Upper lobe of left lung (tissue), 6 donors: ENCODE results near the gene UNC5C. TPM values are rescaled to one million over a fixed set of nuclear protein-coding genes. Genes with fewer than 3 reads are reported as not detected.

Experiments
- ATAC-seq, 2 donors: fragments of 200-7000 bp; cut with Tn5 transposase; one replicate each; pipeline ENCODE4 v1.9.1; 2022; ENCODE audit warnings: mild to moderate bottlenecking in 2 of 2, moderate library complexity in 2 of 2; ENCODE audit not compliant: low FRiP score in 2 of 2
- DNase-seq, 2 donors: peaks; one replicate each; pipeline ENCODE4 v3.0.0-alpha.2; 2019 to 2020
- H3K27ac ChIP-seq, 4 donors: fragments of 200-600 bp; sonication (generic); one replicate each; pipeline ENCODE4 v1.5.1; 2016 to 2019
- H3K27me3 ChIP-seq, 4 donors: fragments of 200-600 bp; sonication (generic); one replicate each; pipeline ENCODE4 v1.5.1; 2017 to 2019
- H3K36me3 ChIP-seq, 4 donors: fragments of 200-600 bp; sonication (generic); one replicate each; pipeline ENCODE4 v1.5.1; 2016 to 2019
- H3K4me1 ChIP-seq, 4 donors: fragments of 200-600 bp; sonication (generic); one replicate each; pipeline ENCODE4 v1.5.1; 2018 to 2019
- H3K4me3 ChIP-seq, 4 donors: fragments of 200-600 bp; sonication (generic); one replicate each; pipeline ENCODE4 v1.5.1; 2017 to 2019; ENCODE audit warnings: mild to moderate bottlenecking in 2 of 4, moderate library complexity in 1 of 4
- H3K9me3 ChIP-seq, 4 donors: fragments of 200-600 bp; sonication (generic); one replicate each; pipeline ENCODE4 v1.5.1; 2018 to 2019
- CTCF ChIP-seq, 6 experiments: fragments of 450-650 bp in 4 of 6; fragments of 200-600 bp in 2 of 6; sonication (generic) in 2 of 6; IDR thresholded peaks; one replicate each; pipeline ENCODE4 v1.5.1; 2016 to 2019; ENCODE audit warnings: antibody characterized with exemption in 6 of 6
- EP300 ChIP-seq, 4 donors: sonication (generic); formaldehyde crosslinking; IDR thresholded peaks; one replicate each; pipeline ENCODE4 v1.5.1; 2017; ENCODE audit warnings: antibody characterized with exemption in 4 of 4, control low read depth in 2 of 4
- POLR2A ChIP-seq, 4 donors: fragments of 450-650 bp; IDR thresholded peaks; one replicate each; pipeline ENCODE4 v1.5.1; 2016 to 2017; ENCODE audit warnings: antibody characterized with exemption in 4 of 4, mild to moderate bottlenecking in 2 of 4
- POLR2AphosphoS5 ChIP-seq, 2 donors: sonication (generic); formaldehyde crosslinking; IDR thresholded peaks; one replicate each; pipeline ENCODE4 v1.5.1; 2017; ENCODE audit warnings: antibody characterized with exemption in 2 of 2
- WGBS, 2 donors: methylation state at CpG; one replicate each; pipeline ENCODE4 v1.1.5; 2017 to 2018; 5-methylcytosine and 5-hydroxymethylcytosine counted together
- total RNA-seq, 6 donors: library from RNA; depleted of rRNA in 4 of 6; stranded (reverse); fragments of >200 nt in 4 of 6; gene quantifications; one replicate each; pipeline versions ENCODE4 v1.1.0 to v1.2.1, GENCODE V29; 2016 to 2021
- donor health status: DM: no; HTN: no; CAD: no; lungs with moderate emphysema.
- donor health status: DM: no; HTN: yes; CAD: no; lungs with severe emphysema.

UNC5C gene
- total RNA-seq, 6 donors from 2014 or later, result 1.8 to 14.7 (median 3.2) TPM

- DNase-seq (no peak), ATAC-seq (no peak)
- Histone ChIP-seq H3K4me1 (no peaks in the 10 kb centered on the region), H3K4me3 (no peak overlapping the region), H3K27me3 (no peaks in the 10 kb centered on the region), H3K9me3 (no peaks in the 10 kb centered on the region), H3K36me3 (no peaks in the 10 kb centered on the region), H3K27ac (no peak overlapping the region)
- 85 to 86% methylated on average over 2 of the region's 2 CpGs for WGBS, 2 donors
- TF ChIP-seq CTCF (IDR thresholded peaks at IDR 0.05), result no peak
- TF ChIP-seq EP300 (IDR thresholded peaks at IDR 0.05), result no peak
- no peak for TF ChIP-seq POLR2AphosphoS5 (IDR thresholded peaks at IDR 0.05)
- no peak for TF ChIP-seq POLR2A (IDR thresholded peaks at IDR 0.05)
These were observed 120.3 kb downstream of the UNC5C start for GRCh38 chr4:95428291-95429070.

GRCh38 chr4:95426455-95426854 is 122.3 kb downstream of the UNC5C start:
- TF ChIP-seq POLR2A (IDR thresholded peaks at IDR 0.05), result no peak
- no peak for TF ChIP-seq EP300 (IDR thresholded peaks at IDR 0.05)
- no peak for TF ChIP-seq POLR2AphosphoS5 (IDR thresholded peaks at IDR 0.05)
- TF ChIP-seq CTCF (IDR thresholded peaks at IDR 0.05), result no peak
- H3K4me3 ChIP-seq, result no peak overlapping the region
- no peak overlapping the region for H3K27ac ChIP-seq
- DNase-seq, result no peak
- ATAC-seq, result no peak
- H3K4me1 ChIP-seq, result no peaks in the 10 kb centered on the region
- no peaks in the 10 kb centered on the region for H3K9me3 ChIP-seq
- WGBS, 2 donors, result 53 to 62% methylated on average over 4 of the region's 4 CpGs
- no peaks in the 10 kb centered on the region for H3K36me3 ChIP-seq
- no peaks in the 10 kb centered on the region for H3K27me3 ChIP-seq

GRCh38 chr4:95422436-95422835 is 126.3 kb downstream of the UNC5C start:
- H3K4me1 ChIP-seq, result no peaks in the 10 kb centered on the region
- H3K27me3 ChIP-seq, result no peaks in the 10 kb centered on the region
- ATAC-seq, result no peak
- 83 to 90% methylated on average over 7 of the region's 7 CpGs for WGBS, 2 donors
- no peak for DNase-seq
- no peak for TF ChIP-seq CTCF (IDR thresholded peaks at IDR 0.05)
- TF ChIP-seq POLR2AphosphoS5 (IDR thresholded peaks at IDR 0.05), result no peak
- TF ChIP-seq EP300 (IDR thresholded peaks at IDR 0.05), result no peak
- TF ChIP-seq POLR2A (IDR thresholded peaks at IDR 0.05), result no peak
- no peak overlapping the region for H3K27ac ChIP-seq
- H3K4me3 ChIP-seq, result no peak overlapping the region
- H3K9me3 ChIP-seq, result no peaks in the 10 kb centered on the region
- H3K36me3 ChIP-seq, result no peaks in the 10 kb centered on the region

- Histone ChIP-seq H3K27ac (no peak overlapping the region), H3K4me1 (no peaks in the 10 kb centered on the region), H3K9me3 (no peaks in the 10 kb centered on the region), H3K4me3 (no peak overlapping the region), H3K36me3 (no peaks in the 10 kb centered on the region), H3K27me3 (no peaks in the 10 kb centered on the region)
- TF ChIP-seq POLR2AphosphoS5 (IDR thresholded peaks at IDR 0.05) (no peak), EP300 (IDR thresholded peaks at IDR 0.05) (no peak), POLR2A (IDR thresholded peaks at IDR 0.05) (no peak), CTCF (IDR thresholded peaks at IDR 0.05) (no peak)
- ATAC-seq (no peak), DNase-seq (no peak)
- 60 to 66% methylated on average over 4 of the region's 4 CpGs for WGBS, 2 donors
These were observed 126.9 kb downstream of the UNC5C start for GRCh38 chr4:95421869-95422268.

GRCh38 chr4:95417531-95417930 is 131.2 kb downstream of the UNC5C start:
- no peaks in the 10 kb centered on the region for H3K27me3 ChIP-seq
- H3K36me3 ChIP-seq, result no peaks in the 10 kb centered on the region
- 39 to 82% methylated on average over 3 of the region's 3 CpGs for WGBS, 2 donors
- ATAC-seq, result no peak
- H3K27ac ChIP-seq, result no peak overlapping the region
- no peaks in the 10 kb centered on the region for H3K9me3 ChIP-seq
- no peak for DNase-seq
- H3K4me3 ChIP-seq, result no peak overlapping the region
- no peaks in the 10 kb centered on the region for H3K4me1 ChIP-seq
- TF ChIP-seq POLR2A (IDR thresholded peaks at IDR 0.05) (no peak), CTCF (IDR thresholded peaks at IDR 0.05) (no peak), POLR2AphosphoS5 (IDR thresholded peaks at IDR 0.05) (no peak), EP300 (IDR thresholded peaks at IDR 0.05) (no peak)
